IMR-90 (cell line): Measurements from ENCODE around the gene C14orf119. TPM values are rescaled to one million over a fixed set of nuclear protein-coding genes. Genes with fewer than 3 reads are reported as not detected.

Experiments used
- ATAC-seq: fragments of 200-7000 bp; cut with Tn5 transposase; 2 replicates; pipeline ENCODE4 v1.9.1; 2020; ENCODE audit warnings: low read depth, mild to moderate bottlenecking, moderate library complexity
- BruUV-seq: library from RNA; stranded (reverse); fragments of 400-500 nt; replicated peaks from 2 replicates; lab custom pipeline; 2021; lab: Mats Ljungman, UMichigan
- CTCF ChIA-PET: fragments of 300-600 bp; formaldehyde crosslinking; extraction: SDS; loops from one replicate; lab custom pipeline; 2021; ENCODE audit warnings: antibody characterized with exemption; lab: Yijun Ruan, JAX
- POLR2A ChIA-PET: fragments of 300-600 bp; sonication (Branson Sonifier 250); formaldehyde crosslinking; loops from one replicate; lab custom pipeline; 2022; ENCODE audit warnings: antibody characterized with exemption; ENCODE audit not compliant: unreplicated experiment; lab: Charles Lee
- DNase-seq: peaks from one replicate; pipeline ENCODE4 v3.0.0; 2013
- H2AFZ ChIP-seq: replicated peaks from 2 replicates; pipeline ENCODE3; 2013; ENCODE audit warnings: low read length, mild to moderate bottlenecking; ENCODE audit not compliant: poor library complexity
- H2AK5ac ChIP-seq: 2 replicates; pipeline ENCODE4 v1.6.1; 2013; ENCODE audit warnings: low read depth, low read length, inconsistent platforms
- H2AK9ac ChIP-seq: replicated peaks from 2 replicates; pipeline ENCODE3; 2013; ENCODE audit warnings: mild to moderate bottlenecking, low read depth, low read length, moderate library complexity; ENCODE audit not compliant: poor library complexity
- H2BK120ac ChIP-seq: 2 replicates; pipeline ENCODE4 v1.6.1; 2013; ENCODE audit warnings: low read depth, low read length, inconsistent platforms
- H2BK15ac ChIP-seq: 3 replicates; pipeline ENCODE4 v1.6.1; 2013; ENCODE audit warnings: low read depth, low read length, inconsistent platforms
- H2BK20ac ChIP-seq: 2 replicates; pipeline ENCODE4 v1.6.1; 2013; ENCODE audit warnings: low read depth, mild to moderate bottlenecking, inconsistent platforms, low read length, moderate library complexity
- H2BK5ac ChIP-seq: 2 replicates; pipeline ENCODE4 v1.6.1; 2013; ENCODE audit warnings: mild to moderate bottlenecking, low read depth, low read length, inconsistent platforms; ENCODE audit not compliant: poor library complexity, severe bottlenecking
- H3K14ac ChIP-seq: replicated peaks from 2 replicates; pipeline ENCODE4 v1.6.1; 2013; ENCODE audit warnings: low read depth, low read length, inconsistent platforms
- H3K18ac ChIP-seq: 2 replicates; pipeline ENCODE4 v1.6.1; 2013; ENCODE audit warnings: low read depth, low read length, control low read depth
- H3K23ac ChIP-seq: 2 replicates; pipeline ENCODE4 v1.6.1; 2013; ENCODE audit warnings: low read depth, low read length, inconsistent platforms
- H3K27ac ChIP-seq: 2 replicates; pipeline ENCODE4 v1.5.1; 2013; ENCODE audit warnings: mild to moderate bottlenecking, control low read depth, low read length; ENCODE audit not compliant: insufficient read depth
- H3K27me3 ChIP-seq: 2 replicates; pipeline ENCODE4 v1.6.1; 2013; ENCODE audit warnings: low read length; ENCODE audit not compliant: control insufficient read depth, insufficient read depth
- H3K36me3 ChIP-seq: 2 replicates; pipeline ENCODE4 v1.6.1; 2013; ENCODE audit warnings: low read length, mixed read lengths; ENCODE audit not compliant: control insufficient read depth, insufficient read depth
- H3K4ac ChIP-seq: 2 replicates; pipeline ENCODE4 v1.6.1; 2013; ENCODE audit warnings: low read depth, low read length, inconsistent platforms
- H3K4me1 ChIP-seq: 2 replicates; pipeline ENCODE4 v1.6.1; 2013; ENCODE audit warnings: low read length, mixed read lengths; ENCODE audit not compliant: control insufficient read depth, insufficient read depth
- H3K4me2 ChIP-seq: 2 replicates; pipeline ENCODE4 v1.6.1; 2013; ENCODE audit warnings: low read depth, mild to moderate bottlenecking, control low read depth, low read length, moderate library complexity
- H3K4me3 ChIP-seq: 2 replicates; pipeline ENCODE4 v1.5.1; 2013; ENCODE audit warnings: low read depth, mild to moderate bottlenecking, control low read depth, low read length, moderate library complexity; ENCODE audit not compliant: insufficient read depth
- H3K56ac ChIP-seq: 2 replicates; pipeline ENCODE4 v1.6.1; 2013; ENCODE audit warnings: low read length, inconsistent platforms; ENCODE audit not compliant: insufficient read depth; ENCODE audit errors: extremely low read depth
- H3K79me1 ChIP-seq, 2 experiments: 2 replicates each; pipeline ENCODE4 v1.6.1; 2013; ENCODE audit warnings: low read length in 2 of 2, inconsistent platforms in 1 of 2, low read depth in 1 of 2
- H3K9ac ChIP-seq: 2 replicates; pipeline ENCODE4 v1.6.1; 2013; ENCODE audit warnings: low read depth, low read length, control low read depth
- H3K9me1 ChIP-seq: 2 replicates; pipeline ENCODE4 v1.6.1; 2013; ENCODE audit warnings: low read length, inconsistent platforms; ENCODE audit not compliant: insufficient read depth
- H3K9me3 ChIP-seq: 2 replicates; pipeline ENCODE4 v1.6.1; 2013; ENCODE audit warnings: low read length; ENCODE audit not compliant: control insufficient read depth, insufficient read depth
- H4K20me1 ChIP-seq: 2 replicates; pipeline ENCODE4 v1.6.1; 2013; ENCODE audit warnings: low read length, inconsistent platforms; ENCODE audit not compliant: insufficient read depth
- H4K5ac ChIP-seq: 2 replicates; pipeline ENCODE4 v1.6.1; 2013; ENCODE audit warnings: mild to moderate bottlenecking, low read depth, low read length, control low read depth
- H4K8ac ChIP-seq, 2 experiments: 2 replicates each; pipeline ENCODE4 v1.6.1; 2013; ENCODE audit warnings: low read depth in 2 of 2, low read length in 2 of 2, control low read depth in 1 of 2, inconsistent platforms in 1 of 2
- H4K91ac ChIP-seq: 2 replicates; pipeline ENCODE4 v1.6.1; 2013; ENCODE audit warnings: low read depth, low read length, inconsistent platforms; ENCODE audit not compliant: insufficient read depth
- BHLHE40 ChIP-seq: fragments of 150-350 bp; IDR thresholded peaks from 2 replicates; pipeline ENCODE4 v1.6.1; 2016; ENCODE audit warnings: mild to moderate bottlenecking, low read depth, low read length
- CTCF ChIP-seq: conservative IDR thresholded peaks from 2 replicates; pipeline ENCODE4 v1.5.1; 2012; ENCODE audit warnings: mild to moderate bottlenecking, low read depth, low read length, improper control_type of control experiment
- ELK1 ChIP-seq: fragments of 150-350 bp; IDR thresholded peaks from 2 replicates; pipeline ENCODE4 v1.6.1; 2016; ENCODE audit warnings: low read depth, mild to moderate bottlenecking, low read length, moderate library complexity, borderline replicate concordance
- MAZ ChIP-seq: IDR thresholded peaks from 2 replicates; pipeline ENCODE4 v1.6.1; 2012; ENCODE audit warnings: low read depth, mild to moderate bottlenecking, low read length, improper control_type of control experiment, moderate library complexity, borderline replicate concordance
- MXI1 ChIP-seq: IDR thresholded peaks from 2 replicates; pipeline ENCODE4 v1.6.1; 2012; ENCODE audit warnings: low read depth, mild to moderate bottlenecking, low read length, moderate library complexity, borderline replicate concordance
- POLR2A ChIP-seq: IDR thresholded peaks from 2 replicates; pipeline ENCODE4 v1.6.1; 2012; ENCODE audit warnings: mild to moderate bottlenecking, low read depth, low read length
- RAD21 ChIP-seq: IDR thresholded peaks from 2 replicates; pipeline ENCODE4 v1.6.1; 2012; ENCODE audit warnings: low read length, improper control_type of control experiment
- SMC3 ChIP-seq: fragments of 150-350 bp; IDR thresholded peaks from 2 replicates; pipeline ENCODE4 v1.6.1; 2016; ENCODE audit warnings: low read depth, mild to moderate bottlenecking, antibody characterized with exemption, low read length, moderate library complexity
- WGBS, 2 experiments: methylation state at CpG; one replicate each; pipeline versions ENCODE4 v1.1.5 to v1.1.7; 2013; ENCODE audit warnings: missing lambda C conversion rate in 2 of 2; ENCODE audit not compliant: insufficient read length in 1 of 2; ENCODE audit errors: extremely low coverage in 2 of 2; 5-methylcytosine and 5-hydroxymethylcytosine counted together
- dilution Hi-C: fragments of 300-500 bp; cut with HindIII; formaldehyde crosslinking; loops from one replicate; pipeline ENCODE4 v1.14.3; 2018; ENCODE audit warnings: low sequenced_read_pairs; ENCODE audit not compliant: unreplicated experiment
- in situ Hi-C: fragments of 300-500 bp; cut with MboI; formaldehyde crosslinking; loops from 3 replicates; pipeline ENCODE4 v1.14.3; 2019; ENCODE audit warnings: low sequenced_read_pairs, inconsistent platforms, mixed read lengths
- intact Hi-C: fragments of 100-400 bp; cut with micrococcal nuclease; formaldehyde crosslinking; loops from 2 replicates; pipeline ENCODE4 v1.10.0; 2022
- polyA plus RNA-seq, 3 experiments: library from polyadenylated mRNA; depleted of rRNA; stranded (reverse); fragments of >200 nt; gene quantifications; 2 replicates each; pipeline ENCODE4 v1.2.3, GENCODE V29; 2012; ENCODE audit warnings: low replicate concordance in 1 of 3
- total RNA-seq: library from RNA; depleted of rRNA; stranded (reverse); fragments of >200 nt; gene quantifications from 2 replicates; pipeline ENCODE4 v1.2.3, GENCODE V29; 2012

Gene C14orf119
- total and polyA plus RNA-seq, 2 of the 4 experiments (the other 2 are of a cell fraction), result 74.0 to 83.7 TPM

GRCh38 chr14:23057757-23058653 lies 37.3 kb upstream of the C14orf119 start:
- POLR2A ChIA-PET, result interaction anchor here (0.6 to 0.8 kb wide), 3 partner anchors 13 to 80 kb away, joined by 3 to 11 read pairs (median 3); no protein-coding TSS in a partner anchor
- no TSS peak for BruUV-seq

More at GRCh38 chr14:23057757-23058653, 37.3 kb upstream of the C14orf119 start:
- Histone ChIP-seq H3K27me3 (no peaks in the 10 kb centered on the region), H2BK120ac (no peak overlapping the region), H2BK20ac (no peak overlapping the region), H2BK5ac (peak overlapping the region; percentile 41), H3K18ac (no peak overlapping the region), H2AFZ (peak overlapping the region; percentile 89), H4K8ac (no peak overlapping the region), H3K4me1 (peaks cover 19% of the 10 kb centered on the region), H3K4me2 (peak overlapping the region; percentile 87), H3K56ac (0 out of 2 replicates have a peak overlapping the region, but pooled peaks have one; percentile 22), H3K4ac (peak overlapping the region; percentile 85), H3K79me1 (peaks cover 0 to 47% of the 10 kb centered on the region in 2 experiments; a peak in 3 of 4 replicates), H3K9me1 (peaks cover 5% of the 10 kb centered on the region; the same call in 1 of the 2 replicates), H2BK15ac (no peak overlapping the region), H4K91ac (0 out of 2 replicates have a peak overlapping the region, but pooled peaks have one; percentile 25), H3K4me3 (peak overlapping the region; percentile 62), H2AK5ac (peak overlapping the region; percentile 78), H2AK9ac (peak overlapping the region; percentile 92), H3K27ac (peak overlapping the region; percentile 70), H3K9me3 (no peaks in the 10 kb centered on the region), H3K36me3 (peaks cover 41% of the 10 kb centered on the region), H3K9ac (peak overlapping the region; percentile 73), H4K20me1 (peaks cover 21% of the 10 kb centered on the region), H4K5ac (no peak overlapping the region), H3K14ac (0 out of 2 replicates have a peak overlapping the region, but pooled peaks have one; percentile 68), H3K23ac (peak overlapping the region; percentile 75; the same call in 1 of the 2 replicates)
- TF ChIP-seq BHLHE40, result peak; percentile 47; the same call in 1 of the 2 replicates
- peak; percentile 83 for TF ChIP-seq SMC3
- TF ChIP-seq MAZ, result peak; percentile 35; the same call in 1 of the 2 replicates
- TF ChIP-seq POLR2A, result no peak; the same call in 1 of the 2 replicates
- TF ChIP-seq CTCF, result peak; percentile 89
- TF ChIP-seq MXI1, result peak; percentile 11; the same call in 1 of the 2 replicates
- TF ChIP-seq ELK1, result no peak
- peak; percentile 82 for TF ChIP-seq RAD21
- CTCF ChIA-PET, result interaction anchor here (0.6 to 2.2 kb wide), 12 partner anchors 11 to 82 kb away, joined by 3 to 17 read pairs (median 4); partner anchors contain the start of genes ACIN1, C14orf119 and PSMB11
- 2% methylated on average over 21 of the region's 51 CpGs; no CpG with 5 or more reads in 1 of the 2 experiments for WGBS, 2 experiments
- intact Hi-C loops, result loop anchor here (1.0 to 2.0 kb wide), 4 partner anchors 64 to 501 kb away; no protein-coding TSS in a partner anchor
- peak; percentile 55 for ATAC-seq
- in situ Hi-C loops, result no loop called here
- dilution Hi-C loops, result no loop called here
- DNase-seq, result peak; percentile 76
